NCI-H1105 treated with DMSO at 0.1 percent for 48 hours (cell line): ENCODE data around the gene ELMO2.
A peak's percentile ranks its signal among the peaks of the same experiment; 100 is the strongest.

Source experiments
- DNase-seq: peaks from one replicate; lab custom pipeline; 2025; lab: John Stamatoyannopoulos, UW

The ELMO2 gene

GRCh38 chr20:46351357-46352058 is 54.9 kb downstream of the ELMO2 start:
- no peak for DNase-seq

GRCh38 chr20:46350986-46351267 is 55.5 kb downstream of the ELMO2 start:
- no peak for DNase-seq

GRCh38 chr20:46350201-46350985 is 56.0 kb downstream of the ELMO2 start:
- no peak for DNase-seq

GRCh38 chr20:46349742-46350056 is 56.7 kb downstream of the ELMO2 start:
- peak; percentile 58 for DNase-seq

- DNase-seq, result peak; percentile 62
Observed at GRCh38 chr20:46349035-46349741, 57.2 kb downstream of the ELMO2 start.

- DNase-seq, result peak; percentile 55
Observed at GRCh38 chr20:46347841-46348803, 58.3 kb downstream of the ELMO2 start.

GRCh38 chr20:46346770-46347169 is 59.6 kb downstream of the ELMO2 start:
- no peak for DNase-seq

- DNase-seq, result no peak
Observed at GRCh38 chr20:46344488-46345162, 61.8 kb downstream of the ELMO2 start.

GRCh38 chr20:46343975-46344357 is 62.4 kb downstream of the ELMO2 start:
- DNase-seq, result no peak

GRCh38 chr20:46343348-46343974 is 63.0 kb downstream of the ELMO2 start:
- DNase-seq, result no peak

GRCh38 chr20:46342451-46343347 is 63.7 kb downstream of the ELMO2 start:
- DNase-seq, result no peak

- no peak for DNase-seq
Observed at GRCh38 chr20:46342010-46342378, 64.4 kb downstream of the ELMO2 start.

GRCh38 chr20:46341074-46342009 is 65.1 kb downstream of the ELMO2 start:
- DNase-seq, result no peak

- no peak for DNase-seq
Observed at GRCh38 chr20:46339037-46339436, 67.4 kb downstream of the ELMO2 start.

- DNase-seq, result no peak
Observed at GRCh38 chr20:46336735-46337134, 69.7 kb downstream of the ELMO2 start.

GRCh38 chr20:46334303-46334904 is 72.0 kb downstream of the ELMO2 start:
- DNase-seq, result no peak

- DNase-seq, result no peak
Observed at GRCh38 chr20:46333161-46333991, 73.0 kb downstream of the ELMO2 start.
